K562 (cell line): ENCODE data around the gene ACTR3C. TPM values are rescaled to one million over a fixed set of nuclear protein-coding genes. Genes with fewer than 3 reads are reported as not detected.
A peak's percentile ranks its signal among the peaks of the same experiment; 100 is the strongest.
"Not testable (repeated sequence)": the region's sequence is repeated elsewhere in the genome, so short reads cannot be mapped to it uniquely, and the experiment has no call there.

Experiments used
- ATF1 ChIP-seq, 2 experiments: fragments of 450-650 bp in 1 of 2; IDR thresholded peaks; 2 replicates each; pipeline ENCODE4 v1.6.1; 2016; ENCODE audit warnings: missing compliant biosample characterization in 1 of 2, missing genetic modification characterization in 1 of 2
- BACH1 ChIP-seq: fragments of 200-800 bp; sonication (Bioruptor generic); IDR thresholded peaks from 2 replicates; pipeline ENCODE4 v1.6.1; 2016; ENCODE audit warnings: missing genetic modification characterization, missing compliant biosample characterization
- ELF1 ChIP-seq: fragments of 200-800 bp; sonication (Bioruptor generic); IDR thresholded peaks from 2 replicates; pipeline ENCODE4 v1.6.1; 2016; ENCODE audit warnings: missing genetic modification characterization, missing compliant biosample characterization
- ETV1 ChIP-seq: fragments of 450-650 bp; conservative IDR thresholded peaks from 2 replicates; pipeline ENCODE4 v1.6.1; 2016; ENCODE audit warnings: missing genetic modification characterization, control low read depth, low read depth, missing compliant biosample characterization
- FOSL1 ChIP-seq: fragments of 200-800 bp; sonication (Bioruptor generic); conservative IDR thresholded peaks from 2 replicates; pipeline ENCODE4 v1.6.1; 2016; ENCODE audit warnings: missing genetic modification characterization, missing compliant biosample characterization
- MECOM ChIP-seq: fragments of 250-450 bp; sonication (Bioruptor Pico); IDR thresholded peaks from 2 replicates; pipeline ENCODE4 v1.8.0; 2022; ENCODE audit warnings: inconsistent platforms
- MEF2D ChIP-seq: conservative IDR thresholded peaks from 2 replicates; pipeline ENCODE4 v1.6.1; 2016; ENCODE audit warnings: low read depth, missing genetic modification characterization, missing compliant biosample characterization
- NR4A1 ChIP-seq, 2 experiments: fragments of 250-450 bp in 1 of 2; fragments of 450-650 bp in 1 of 2; sonication (Bioruptor Pico) in 1 of 2; IDR thresholded peaks; 2 replicates each; pipeline versions ENCODE4 v1.4.0 to v1.6.1; 2016 to 2020; ENCODE audit warnings: mild to moderate bottlenecking in 2 of 2, missing compliant biosample characterization in 1 of 2, missing genetic modification characterization in 1 of 2, moderate library complexity in 1 of 2
- YY1 ChIP-seq, 3 experiments: IDR thresholded peaks; 2 replicates each; pipeline ENCODE4 v1.6.1; 2011; ENCODE audit warnings: low read length in 2 of 3, mild to moderate bottlenecking in 2 of 3, moderate library complexity in 2 of 3, borderline replicate concordance in 1 of 3, control low read depth in 1 of 3, low read depth in 1 of 3; ENCODE audit not compliant: insufficient read depth in 3 of 3, insufficient replicate concordance in 2 of 3, control insufficient read depth in 1 of 3, insufficient read length in 1 of 3; ENCODE audit errors: extremely low read depth in 1 of 3
- ZNF316 ChIP-seq: fragments of 450-650 bp; IDR thresholded peaks from 2 replicates; pipeline ENCODE4 v1.6.1; 2016
- polyA plus RNA-seq, 8 experiments: library from polyadenylated mRNA; depleted of rRNA in 4 of 8; stranded (reverse) in 5 of 8; unstranded in 3 of 8; fragments of >200 nt; fragmentation: Nextera tagmentation in 2 of 8; fragmentation: Illumina TruSeq in 1 of 8; extraction: Ambion mirVana in 2 of 8; extraction: Trizol in 1 of 8; gene quantifications; 2 replicates each; pipeline versions ENCODE4 v1.2.1 to v1.2.3, GENCODE V29; 2011 to 2014; ENCODE audit warnings: inconsistent platforms in 1 of 8, missing spikeins in 1 of 8
- total RNA-seq, 7 experiments: library from RNA; depleted of rRNA in 6 of 7; stranded (reverse); fragments of >200 nt in 6 of 7; fragmentation: Illumina TruSeq in 2 of 7; extraction: Trizol in 2 of 7; gene quantifications; 2 replicates each; pipeline versions ENCODE4 v1.2.1 to v1.2.3, GENCODE V29; 2011 to 2021; ENCODE audit warnings: low replicate concordance in 1 of 7
- TF ChIP-seq, protein P1 (sequence below), 3 experiments: fragments of 200-800 bp in 1 of 3; fragments of 250-450 bp in 1 of 3; fragments of 450-650 bp in 1 of 3; sonication (Bioruptor Pico) in 1 of 3; sonication (Bioruptor generic) in 1 of 3; formaldehyde crosslinking in 1 of 3; IDR thresholded peaks; 2 replicates each; pipeline versions ENCODE4 v1.6.1 to v1.8.0; 2016 to 2022; ENCODE audit warnings: mild to moderate bottlenecking in 2 of 3, missing genetic modification characterization in 2 of 3, missing compliant biosample characterization in 1 of 3, moderate library complexity in 1 of 3
- TF ChIP-seq, protein P2 (sequence below), 2 experiments: fragments of 450-650 bp; IDR thresholded peaks; 2 replicates each; pipeline ENCODE4 v1.6.1; 2016; ENCODE audit warnings: mild to moderate bottlenecking in 2 of 2, borderline replicate concordance in 1 of 2, low read depth in 1 of 2, moderate library complexity in 1 of 2
- TF ChIP-seq, protein P3 (sequence below): fragments of 450-650 bp; IDR thresholded peaks from 2 replicates; pipeline ENCODE4 v1.6.1; 2016

Gene ACTR3C
- total and polyA plus RNA-seq, 9 of the 15 experiments (the other 6 are each of a cell fraction or from before 2014, with no cell fraction given), result 9.0 to 35.4 (median 13.3) TPM

DNA sequence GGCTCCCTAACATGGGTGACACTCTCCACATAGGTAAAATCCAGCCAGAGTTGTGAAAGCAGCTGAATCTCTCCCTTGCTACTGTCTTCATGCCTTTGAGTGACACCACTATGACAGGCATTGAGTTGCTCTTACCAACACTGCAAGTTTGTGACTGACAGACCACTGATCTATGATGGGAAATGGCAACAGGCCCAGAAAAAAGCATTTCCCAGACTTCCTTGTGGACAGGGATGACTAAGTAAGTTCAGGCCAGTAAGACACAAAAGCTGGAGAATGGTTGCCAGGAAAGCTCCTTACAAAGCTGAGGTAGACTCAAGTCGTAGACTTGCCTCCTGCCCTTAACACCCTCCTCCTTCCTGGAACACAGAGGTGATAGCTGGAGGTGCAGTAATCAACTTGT is 20.4 kb downstream of the ACTR3C start (continued):
- TF ChIP-seq YY1 (IDR thresholded peaks at IDR 0.05; ENCODE audit: borderline replicate concordance in 1 of 3, control insufficient read depth in 1 of 3, extremely low read depth in 1 of 3, insufficient read depth in 3 of 3, insufficient read length in 1 of 3, insufficient replicate concordance in 2 of 3, low read depth in 1 of 3, low read length in 2 of 3) (peak in 1 of 3 experiments; percentile 15), ELF1 (tag) (peak; percentile 55), NR4A1 (tag; IDR thresholded peaks at IDR 0.05) (peak; percentile 71; the same call in 1 of the 2 replicates), MEF2D (tag) (peak; percentile 77; the same call in 1 of the 2 replicates), MECOM (CRISPR knock-in tag) (peak; percentile 84), ETV1 (tag) (peak; percentile 77), FOSL1 (tag) (peak; percentile 67), BACH1 (peak; percentile 63; the same call in 1 of the 2 replicates), ZNF316 (peak; percentile 82), ATF1 (tag; IDR thresholded peaks at IDR 0.05) (peak; percentile 61)
- not testable (repeated sequence) for TF ChIP-seq NR4A1, ATF1 (CRISPR knock-in tag; IDR thresholded peaks at IDR 0.05)
- TF ChIP-seq, protein P1, sequence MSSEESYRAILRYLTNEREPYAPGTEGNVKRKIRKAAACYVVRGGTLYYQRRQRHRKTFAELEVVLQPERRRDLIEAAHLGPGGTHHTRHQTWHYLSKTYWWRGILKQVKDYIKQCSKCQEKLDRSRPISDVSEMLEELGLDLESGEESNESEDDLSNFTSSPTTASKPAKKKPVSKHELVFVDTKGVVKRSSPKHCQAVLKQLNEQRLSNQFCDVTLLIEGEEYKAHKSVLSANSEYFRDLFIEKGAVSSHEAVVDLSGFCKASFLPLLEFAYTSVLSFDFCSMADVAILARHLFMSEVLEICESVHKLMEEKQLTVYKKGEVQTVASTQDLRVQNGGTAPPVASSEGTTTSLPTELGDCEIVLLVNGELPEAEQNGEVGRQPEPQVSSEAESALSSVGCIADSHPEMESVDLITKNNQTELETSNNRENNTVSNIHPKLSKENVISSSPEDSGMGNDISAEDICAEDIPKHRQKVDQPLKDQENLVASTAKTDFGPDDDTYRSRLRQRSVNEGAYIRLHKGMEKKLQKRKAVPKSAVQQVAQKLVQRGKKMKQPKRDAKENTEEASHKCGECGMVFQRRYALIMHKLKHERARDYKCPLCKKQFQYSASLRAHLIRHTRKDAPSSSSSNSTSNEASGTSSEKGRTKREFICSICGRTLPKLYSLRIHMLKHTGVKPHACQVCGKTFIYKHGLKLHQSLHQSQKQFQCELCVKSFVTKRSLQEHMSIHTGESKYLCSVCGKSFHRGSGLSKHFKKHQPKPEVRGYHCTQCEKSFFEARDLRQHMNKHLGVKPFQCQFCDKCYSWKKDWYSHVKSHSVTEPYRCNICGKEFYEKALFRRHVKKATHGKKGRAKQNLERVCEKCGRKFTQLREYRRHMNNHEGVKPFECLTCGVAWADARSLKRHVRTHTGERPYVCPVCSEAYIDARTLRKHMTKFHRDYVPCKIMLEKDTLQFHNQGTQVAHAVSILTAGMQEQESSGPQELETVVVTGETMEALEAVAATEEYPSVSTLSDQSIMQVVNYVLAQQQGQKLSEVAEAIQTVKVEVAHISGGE (CRISPR knock-in tag; IDR thresholded peaks at IDR 0.05), result 0 out of 6 replicates have a peak, but pooled peaks of 1 of the 3 experiments have one; percentile 30
- TF ChIP-seq, protein P2, sequence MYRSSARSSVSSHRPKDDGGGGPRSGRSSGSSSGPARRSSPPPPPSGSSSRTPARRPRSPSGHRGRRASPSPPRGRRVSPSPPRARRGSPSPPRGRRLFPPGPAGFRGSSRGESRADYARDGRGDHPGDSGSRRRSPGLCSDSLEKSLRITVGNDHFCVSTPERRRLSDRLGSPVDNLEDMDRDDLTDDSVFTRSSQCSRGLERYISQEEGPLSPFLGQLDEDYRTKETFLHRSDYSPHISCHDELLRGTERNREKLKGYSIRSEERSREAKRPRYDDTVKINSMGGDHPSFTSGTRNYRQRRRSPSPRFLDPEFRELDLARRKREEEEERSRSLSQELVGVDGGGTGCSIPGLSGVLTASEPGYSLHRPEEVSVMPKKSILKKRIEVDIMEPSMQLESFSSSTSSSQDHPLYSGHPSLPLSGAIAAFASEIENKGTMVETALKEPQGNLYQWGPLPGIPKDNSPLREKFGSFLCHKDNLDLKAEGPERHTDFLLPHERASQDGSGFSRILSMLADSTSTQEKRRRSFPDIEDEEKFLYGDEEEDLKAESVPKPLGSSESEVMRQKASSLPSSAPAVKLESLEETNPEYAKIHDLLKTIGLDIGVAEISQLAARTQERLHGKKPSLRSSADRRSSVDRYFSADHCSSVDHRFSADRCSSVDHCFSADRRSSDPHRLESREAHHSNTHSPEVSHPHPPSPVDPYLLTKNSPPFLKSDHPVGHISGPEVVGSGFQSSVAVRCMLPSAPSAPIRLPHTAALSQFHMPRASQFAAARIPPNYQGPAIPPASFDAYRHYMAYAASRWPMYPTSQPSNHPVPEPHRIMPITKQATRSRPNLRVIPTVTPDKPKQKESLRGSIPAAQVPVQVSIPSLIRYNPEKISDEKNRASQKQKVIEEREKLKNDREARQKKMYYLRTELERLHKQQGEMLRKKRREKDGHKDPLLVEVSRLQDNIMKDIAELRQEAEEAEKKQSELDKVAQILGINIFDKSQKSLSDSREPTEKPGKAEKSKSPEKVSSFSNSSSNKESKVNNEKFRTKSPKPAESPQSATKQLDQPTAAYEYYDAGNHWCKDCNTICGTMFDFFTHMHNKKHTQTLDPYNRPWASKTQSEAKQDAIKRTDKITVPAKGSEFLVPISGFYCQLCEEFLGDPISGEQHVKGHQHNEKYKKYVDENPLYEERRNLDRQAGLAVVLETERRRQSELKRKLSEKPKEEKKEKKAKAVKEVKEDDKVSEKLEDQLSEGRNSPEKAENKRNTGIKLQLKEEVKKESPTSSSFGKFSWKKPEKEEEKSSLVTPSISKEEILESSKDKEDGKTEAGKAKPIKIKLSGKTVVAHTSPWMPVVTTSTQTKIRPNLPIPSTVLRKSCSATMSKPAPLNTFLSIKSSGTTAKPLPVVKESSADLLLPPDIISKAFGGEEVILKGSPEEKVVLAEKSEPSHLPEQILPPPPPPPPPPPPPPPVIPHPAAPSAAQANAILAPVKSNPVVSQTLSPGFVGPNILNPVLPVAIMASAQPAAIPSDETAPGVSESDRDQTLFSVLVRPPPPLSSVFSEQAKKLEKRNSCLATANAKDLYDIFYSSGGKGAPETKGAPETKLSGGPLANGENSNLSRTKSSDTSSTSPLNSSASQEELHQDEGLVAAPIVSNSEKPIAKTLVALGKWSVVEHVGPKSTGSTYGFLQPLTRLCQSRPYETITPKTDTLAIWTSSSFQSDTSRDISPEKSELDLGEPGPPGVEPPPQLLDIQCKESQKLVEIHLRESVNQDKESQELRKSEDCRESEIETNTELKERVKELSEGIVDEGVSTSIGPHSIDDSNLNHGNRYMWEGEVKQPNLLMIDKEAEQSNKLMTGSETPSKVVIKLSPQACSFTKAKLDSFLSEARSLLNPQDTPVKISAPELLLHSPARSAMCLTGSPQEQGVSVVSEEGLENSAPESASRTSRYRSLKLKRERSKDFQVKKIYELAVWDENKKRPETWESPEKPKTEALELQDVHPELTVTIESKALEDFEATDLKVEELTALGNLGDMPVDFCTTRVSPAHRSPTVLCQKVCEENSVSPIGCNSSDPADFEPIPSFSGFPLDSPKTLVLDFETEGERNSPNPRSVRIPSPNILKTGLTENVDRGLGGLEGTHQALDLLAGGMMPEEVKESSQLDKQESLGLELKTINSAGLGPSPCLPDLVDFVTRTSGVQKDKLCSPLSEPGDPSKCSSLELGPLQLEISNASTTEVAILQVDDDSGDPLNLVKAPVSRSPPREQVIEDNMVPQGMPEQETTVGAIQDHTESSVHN (IDR thresholded peaks at IDR 0.05; ENCODE audit: borderline replicate concordance in 1 of 2, low read depth in 1 of 2), result peak in 1 of 2 experiments; percentile 77; a peak in 2 of 4 replicates
- TF ChIP-seq, protein P3, sequence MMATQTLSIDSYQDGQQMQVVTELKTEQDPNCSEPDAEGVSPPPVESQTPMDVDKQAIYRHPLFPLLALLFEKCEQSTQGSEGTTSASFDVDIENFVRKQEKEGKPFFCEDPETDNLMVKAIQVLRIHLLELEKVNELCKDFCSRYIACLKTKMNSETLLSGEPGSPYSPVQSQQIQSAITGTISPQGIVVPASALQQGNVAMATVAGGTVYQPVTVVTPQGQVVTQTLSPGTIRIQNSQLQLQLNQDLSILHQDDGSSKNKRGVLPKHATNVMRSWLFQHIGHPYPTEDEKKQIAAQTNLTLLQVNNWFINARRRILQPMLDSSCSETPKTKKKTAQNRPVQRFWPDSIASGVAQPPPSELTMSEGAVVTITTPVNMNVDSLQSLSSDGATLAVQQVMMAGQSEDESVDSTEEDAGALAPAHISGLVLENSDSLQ, result peak; percentile 99
